CD4-positive, alpha-beta T cell treated with Interleukin-2 at 100 ng/mL for 4 hours (primary cell): ENCODE data around the gene LMX1B.

Experiments used
- DNase-seq: peaks from one replicate; pipeline ENCODE4 v3.0.0-alpha.2; 2020; ENCODE audit warnings: low spot score

The LMX1B gene

DNA sequence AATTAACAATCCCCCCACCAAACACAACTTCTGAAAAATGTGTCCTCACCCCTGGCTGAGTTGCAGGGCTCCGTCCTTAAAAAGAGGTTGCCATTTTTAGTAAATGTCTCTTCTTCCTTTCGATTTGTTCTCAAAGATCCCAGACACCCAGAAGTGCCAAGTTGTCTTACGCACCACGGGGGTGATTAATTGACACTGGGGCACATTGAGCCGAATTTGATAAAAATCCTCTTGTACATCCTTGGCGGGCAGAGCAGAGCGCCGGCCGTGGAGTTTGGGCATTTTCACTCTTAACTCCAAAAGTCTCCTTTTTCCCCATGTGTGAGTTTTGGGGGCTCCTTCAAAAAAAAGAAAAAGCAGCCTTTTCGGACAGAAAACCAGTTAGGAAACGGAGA, 4.5 kb downstream of the LMX1B start:
- no peak for DNase-seq

- DNase-seq: no peak
Observed at GRCh38 chr9:126618585-126619360, 5.0 kb downstream of the LMX1B start.

DNA sequence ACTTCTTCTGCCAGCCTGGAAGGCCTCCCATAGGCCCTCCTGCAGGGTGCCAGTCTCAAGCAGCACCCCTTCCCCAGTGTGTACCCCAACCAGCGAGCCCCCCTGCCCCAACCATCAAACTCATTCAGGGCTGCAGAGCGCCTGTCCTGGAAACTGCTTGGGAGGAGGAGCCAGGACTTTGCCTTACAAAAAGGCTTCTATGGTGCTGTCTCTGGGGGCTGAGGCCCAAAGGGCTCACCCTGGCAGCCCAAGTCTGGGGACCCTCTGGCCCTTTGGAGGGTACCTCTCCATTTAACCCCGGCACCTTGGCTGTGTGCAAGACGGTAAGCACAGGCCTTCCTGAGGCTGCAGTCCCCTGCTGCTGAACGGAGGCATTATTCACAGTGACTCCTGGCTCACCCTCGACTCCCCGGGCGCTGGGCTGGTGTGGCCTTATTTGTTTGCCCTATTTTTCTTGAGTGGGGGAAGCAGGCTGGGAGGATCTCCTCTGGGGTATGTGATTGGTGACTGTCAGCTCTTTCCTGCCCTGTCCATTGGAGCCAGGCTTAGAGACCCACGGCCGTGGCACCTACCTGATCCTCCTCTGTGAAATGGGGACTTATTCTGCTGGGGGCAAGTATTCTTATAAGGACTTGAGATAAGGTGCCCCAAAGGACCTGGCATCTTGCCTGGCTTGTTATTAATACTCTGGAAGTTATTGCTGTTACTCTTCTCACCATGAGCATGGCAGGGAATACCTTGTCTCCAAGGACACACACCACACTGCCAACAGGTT, 5.8 kb downstream of the LMX1B start:
- no peak for DNase-seq

- no peak for DNase-seq
Observed at GRCh38 chr9:126620478-126620877, 6.8 kb downstream of the LMX1B start.

DNA sequence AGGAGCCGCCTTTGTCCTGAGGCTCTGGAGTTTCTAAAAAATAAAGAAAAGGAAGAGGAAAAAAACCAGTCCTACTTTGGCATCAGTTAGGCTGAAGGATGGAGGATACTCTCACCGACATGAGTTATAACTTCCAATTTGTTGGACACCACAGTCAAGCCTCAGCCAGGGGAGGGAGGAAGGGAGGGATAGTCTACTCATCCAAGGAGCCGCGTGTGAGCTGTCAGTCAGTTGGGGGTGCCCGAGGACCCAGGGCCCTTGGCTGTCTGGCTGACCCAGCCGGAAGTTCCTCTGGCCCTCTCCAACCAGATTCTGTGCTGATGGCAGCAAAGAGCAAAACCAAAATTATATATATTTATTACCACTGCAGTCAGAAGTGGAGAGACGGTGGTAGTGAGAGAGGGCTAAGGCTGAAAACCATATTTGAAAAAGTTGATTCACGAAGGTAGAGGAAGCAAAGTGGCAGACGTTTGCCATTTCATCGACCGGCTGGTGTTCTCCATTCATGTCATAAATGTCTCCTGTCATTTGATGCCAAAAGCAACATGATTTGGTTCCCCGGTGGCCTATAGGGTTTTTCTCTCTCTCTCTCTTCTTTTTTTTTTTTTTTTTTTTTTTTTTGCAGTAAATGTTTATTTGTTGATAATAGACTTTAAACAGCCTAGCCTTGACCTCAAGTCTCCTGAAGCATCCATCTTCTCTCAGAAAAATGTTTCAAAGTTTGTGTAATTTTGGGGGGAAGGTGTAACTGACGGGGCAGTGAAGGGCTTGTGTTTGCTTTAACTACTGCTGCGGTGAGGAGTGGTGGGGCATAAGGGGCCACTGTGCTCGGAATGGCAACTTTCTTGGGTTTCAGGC, 7.6 kb downstream of the LMX1B start:
- no peak for DNase-seq

DNA sequence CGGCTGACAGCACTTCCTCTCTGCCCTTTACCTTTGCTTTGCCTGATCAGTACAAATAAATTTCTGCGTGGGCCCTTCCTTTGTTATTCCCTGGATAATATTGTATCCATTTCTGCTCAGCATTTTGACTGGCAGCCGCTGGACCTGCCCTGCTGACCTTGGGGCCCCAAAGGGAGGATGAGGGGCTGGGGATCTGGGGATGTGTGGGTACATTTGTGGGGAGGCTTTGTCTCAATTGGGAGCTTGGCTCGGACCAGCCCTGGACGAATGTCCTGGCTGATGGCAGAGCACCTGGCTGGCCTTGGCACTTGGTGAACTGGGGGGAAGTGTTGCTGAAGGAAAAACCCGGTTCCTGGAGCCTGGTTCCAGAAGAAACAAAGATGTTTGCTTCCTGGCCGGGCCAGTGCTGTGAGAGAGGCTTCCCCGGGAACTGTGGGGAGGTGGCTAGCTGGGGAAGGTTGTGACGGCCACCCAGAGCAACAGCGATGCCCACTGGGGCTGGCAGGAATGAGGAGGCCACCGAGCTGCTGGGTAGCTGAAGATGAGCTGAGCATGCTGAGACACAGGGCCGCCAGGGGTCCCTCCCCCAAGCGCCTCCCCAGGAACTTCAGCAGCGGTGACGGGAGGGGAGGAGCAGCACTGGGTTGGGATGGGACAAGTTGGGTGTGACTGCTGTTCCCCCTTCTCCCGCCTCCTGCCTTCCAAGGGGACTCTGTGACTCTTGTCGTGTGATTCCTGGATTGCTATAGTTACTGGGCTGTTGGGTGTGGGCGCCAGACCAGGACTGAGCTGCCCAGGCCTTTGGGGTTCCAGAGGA, 8.4 kb downstream of the LMX1B start:
- no peak for DNase-seq

- no peak for DNase-seq
Observed at GRCh38 chr9:126623314-126623666, 9.6 kb downstream of the LMX1B start.

DNA sequence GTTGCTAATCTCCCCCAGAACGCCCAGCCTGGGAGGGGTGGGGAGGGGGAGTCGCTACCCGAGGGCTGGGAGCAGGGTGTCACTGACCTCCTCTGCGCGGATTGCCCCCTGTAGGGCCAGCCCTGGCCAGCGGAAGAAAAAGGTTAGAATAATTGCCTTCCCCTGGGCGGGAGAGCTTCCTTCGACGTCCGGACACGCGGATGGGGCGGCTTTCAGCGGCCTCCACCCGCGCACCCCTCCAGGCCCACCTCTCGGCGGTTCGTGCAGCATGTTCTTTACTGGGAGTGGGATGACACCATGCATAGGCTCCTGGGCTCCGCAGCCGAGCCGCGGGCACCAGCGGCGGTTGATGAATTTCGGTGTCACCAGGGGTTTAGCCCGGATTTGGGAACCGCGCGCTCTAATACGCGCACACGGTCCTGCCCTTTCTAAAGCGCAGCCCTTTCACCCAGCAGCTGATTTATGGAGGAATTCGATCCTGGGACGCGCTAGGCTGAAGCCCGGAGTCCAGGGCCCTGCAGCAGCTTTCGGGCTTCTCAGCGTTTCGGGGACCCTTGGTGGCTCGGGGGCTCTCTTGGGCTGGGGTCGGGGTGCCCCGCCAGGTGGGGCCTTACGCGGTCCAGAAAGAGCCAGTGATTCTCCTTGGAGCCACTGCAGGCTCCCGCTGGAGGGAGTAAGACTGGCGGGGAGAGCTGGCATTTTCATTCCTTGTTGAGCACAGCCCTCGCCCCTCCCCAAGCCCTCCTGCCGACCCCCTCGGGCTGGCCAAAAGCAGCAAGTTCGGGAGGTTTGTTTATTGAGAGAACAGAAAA, 10.1 kb downstream of the LMX1B start:
- no peak for DNase-seq

DNA sequence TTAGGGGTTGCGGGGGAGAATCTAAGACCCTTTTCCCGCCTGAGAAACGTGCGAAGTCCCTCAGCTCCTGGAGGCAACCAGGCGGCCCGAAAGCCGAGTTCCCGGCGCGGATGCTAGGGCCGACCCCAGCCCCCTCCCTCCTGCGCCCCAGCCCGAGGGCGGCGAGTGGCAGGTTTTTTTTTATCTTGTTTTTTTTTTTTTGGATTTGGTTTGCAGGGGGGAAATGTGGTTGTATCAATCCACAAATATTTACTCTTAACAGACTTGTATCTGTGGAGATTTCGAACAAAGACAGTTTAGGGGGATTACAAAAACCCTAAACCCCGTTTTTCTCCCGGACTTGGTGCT, 10.7 kb downstream of the LMX1B start:
- DNase-seq: no peak

DNA sequence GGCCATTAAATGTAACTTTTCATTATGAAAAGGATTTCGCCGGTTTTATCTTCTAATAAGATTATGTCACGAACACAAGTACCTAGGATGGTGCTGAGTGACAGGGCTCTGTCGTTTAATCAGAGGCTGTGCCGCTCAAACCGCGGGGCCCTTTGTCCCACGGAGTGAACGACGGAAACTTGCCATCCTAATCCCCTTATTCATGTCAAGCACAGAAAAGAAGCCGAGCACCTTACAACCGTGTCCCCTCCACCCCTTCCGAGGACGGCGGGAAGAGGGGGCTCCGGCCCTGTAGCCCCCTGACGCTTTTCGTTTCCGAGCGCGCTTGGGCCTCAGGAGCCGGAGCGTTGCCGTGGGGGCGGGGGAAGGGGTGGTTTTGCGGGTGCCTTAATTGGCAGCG, 11.2 kb downstream of the LMX1B start:
- no peak for DNase-seq

- DNase-seq: no peak
Observed at GRCh38 chr9:126625329-126626126, 11.8 kb downstream of the LMX1B start.

DNA sequence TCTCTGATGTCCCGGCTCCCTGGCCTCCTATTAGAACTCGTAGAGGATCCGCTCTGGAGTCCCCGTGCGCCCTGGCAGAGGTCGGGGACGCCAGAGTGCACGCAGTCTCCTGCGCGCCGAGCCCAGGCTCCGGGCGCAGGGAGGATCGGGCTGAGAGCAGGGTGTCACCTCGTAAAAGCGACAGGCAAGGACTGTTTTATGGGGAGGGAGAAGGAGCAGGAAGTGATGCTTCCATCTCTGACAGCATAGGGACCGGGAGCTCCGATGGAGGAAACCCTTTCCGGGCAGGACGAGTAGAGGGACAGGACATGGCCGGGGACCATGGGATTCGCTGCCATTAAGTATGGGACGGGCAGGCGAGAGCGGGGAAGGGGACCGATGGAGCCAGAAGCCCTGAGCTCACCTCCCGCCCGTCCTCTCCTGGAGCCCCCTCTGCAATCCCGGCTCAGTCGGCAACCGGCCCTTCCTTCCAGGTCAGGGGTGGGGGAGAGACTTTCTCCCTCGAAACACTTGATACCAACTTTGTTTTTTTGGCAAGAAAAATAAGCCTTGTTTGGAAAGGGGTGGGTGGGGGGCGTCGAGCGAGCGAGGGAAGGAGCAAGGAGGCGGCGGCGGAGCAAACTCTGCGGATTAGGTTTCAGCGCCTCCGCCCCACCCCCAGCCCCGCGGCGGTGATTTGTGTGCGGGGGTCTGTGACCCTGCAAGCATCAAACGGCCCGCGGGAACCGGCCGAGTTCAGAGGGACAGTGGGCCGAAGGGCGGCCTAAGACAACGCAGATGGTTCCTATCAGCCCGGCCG, 12.6 kb downstream of the LMX1B start:
- DNase-seq: no peak

GRCh38 chr9:126626926-126627233, 13.2 kb downstream of the LMX1B start:
- DNase-seq: no peak

GRCh38 chr9:126628146-126628545, 14.4 kb downstream of the LMX1B start:
- DNase-seq: no peak

DNA sequence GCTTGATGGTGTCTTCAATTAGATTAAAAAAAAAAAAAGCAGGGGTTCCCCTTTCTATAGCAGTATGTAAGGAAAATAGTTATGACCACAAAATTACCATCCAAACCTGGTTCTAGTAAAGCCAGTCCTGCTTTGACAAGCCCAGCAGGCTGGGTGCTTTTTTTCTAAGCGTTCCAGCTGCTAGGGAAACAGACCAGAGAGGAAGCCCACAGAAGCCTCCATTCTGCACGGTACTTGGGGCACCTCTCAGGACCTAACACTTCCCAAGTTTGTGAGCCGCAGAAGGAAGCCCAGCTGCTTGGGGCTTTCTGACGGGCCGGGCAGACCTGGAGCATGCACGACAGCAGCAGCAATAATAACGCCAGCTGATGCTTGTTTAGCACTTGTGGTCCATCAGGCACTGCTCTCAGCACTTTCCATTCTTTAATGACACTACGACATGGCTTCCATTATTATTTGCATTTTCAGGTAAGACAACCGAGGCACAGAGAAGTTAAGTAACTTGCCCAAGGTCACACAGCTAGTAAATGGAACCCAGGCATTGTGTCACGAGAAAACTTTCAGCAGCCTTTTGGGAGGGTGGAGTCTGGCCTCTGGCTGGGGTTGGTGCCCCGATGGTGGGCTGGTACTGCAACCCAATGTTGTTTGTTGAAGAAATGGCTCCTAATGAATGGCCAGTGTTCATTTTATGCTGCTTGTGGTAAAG, 15.4 kb downstream of the LMX1B start:
- no peak for DNase-seq

GRCh38 chr9:126630458-126631237, 16.9 kb downstream of the LMX1B start:
- DNase-seq: no peak

- no peak for DNase-seq
Observed at GRCh38 chr9:126631254-126631653, 17.5 kb downstream of the LMX1B start.

GRCh38 chr9:126633881-126634558, 20.3 kb downstream of the LMX1B start:
- no peak for DNase-seq
